NCI-H2107 (cell line): Measurements from ENCODE around the gene CCDC201.

ENCODE experiments used
- DNase-seq: peaks from one replicate; lab custom pipeline; 2025; lab: John Stamatoyannopoulos, UW

The CCDC201 gene, protein sequence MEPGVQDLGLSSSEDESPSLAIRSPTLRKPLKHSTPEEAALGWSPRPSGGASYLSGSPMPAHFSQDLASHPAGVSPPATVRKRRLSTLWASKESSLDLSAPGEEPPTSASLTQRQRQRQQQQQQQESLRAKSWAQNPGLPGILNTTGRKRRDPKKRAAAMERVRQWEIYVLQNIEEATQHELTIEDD

DNA sequence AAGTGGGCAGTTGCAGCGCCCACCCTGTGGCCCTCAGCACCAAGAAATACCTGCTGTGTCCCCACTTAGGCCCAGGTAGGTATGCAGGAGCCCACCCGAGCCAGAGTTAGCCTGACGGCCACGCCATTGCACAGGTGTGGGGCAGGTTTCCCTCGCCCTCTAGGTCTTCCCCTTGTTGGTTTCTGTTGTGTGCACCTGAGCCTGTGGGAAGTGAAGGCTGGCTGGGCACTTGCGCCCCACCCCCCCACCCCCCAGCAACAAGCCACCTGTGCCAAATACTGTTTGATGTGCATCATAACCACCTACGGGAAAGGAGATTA lies at the start of gene CCDC201:
TSS of gene CCDC201 (minus strand) at position 48 of the 320 bp plus-strand sequence. CDS start 75 bp downstream, outside the sequence.
- no peak for DNase-seq

DNA sequence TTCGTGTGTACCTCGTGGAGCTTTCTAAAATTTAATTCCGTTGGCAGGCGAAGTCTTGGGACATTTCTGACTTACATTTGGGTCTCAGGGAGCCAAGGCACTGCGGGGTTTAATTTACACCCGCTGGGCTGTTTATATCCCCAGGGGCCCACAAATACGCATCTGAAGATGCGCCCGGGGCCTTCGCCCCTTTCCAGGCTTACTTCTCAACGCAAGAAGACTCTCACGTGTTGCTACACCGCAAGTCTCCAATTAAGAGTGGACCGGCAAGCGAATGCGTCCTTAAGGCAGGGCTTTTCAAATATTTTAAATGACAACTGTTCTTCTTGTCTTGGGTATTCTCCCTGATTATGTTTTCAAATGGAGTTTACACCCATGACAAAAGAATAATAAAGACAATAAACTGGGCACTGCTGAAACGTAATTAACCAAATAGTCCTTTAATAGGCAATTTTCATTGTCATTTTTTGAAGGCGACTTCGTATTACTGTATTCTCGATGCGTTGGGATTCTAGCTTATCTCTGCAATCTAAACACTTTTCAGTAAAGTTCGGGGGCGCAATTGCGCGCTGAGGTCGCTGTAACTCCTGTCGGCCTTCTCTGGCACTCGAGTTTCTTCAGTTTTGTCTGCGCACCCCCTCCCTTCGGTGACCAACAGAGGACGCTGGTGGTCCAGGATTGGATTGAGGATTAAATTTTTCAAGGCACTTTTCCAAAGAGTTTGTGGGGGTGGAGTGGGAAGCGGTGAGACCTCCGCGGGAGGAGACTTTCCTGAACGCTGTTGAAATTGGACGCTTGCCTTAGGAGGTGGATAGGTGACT lies 49.0 kb upstream of the CCDC201 start:
- no peak for DNase-seq

DNA sequence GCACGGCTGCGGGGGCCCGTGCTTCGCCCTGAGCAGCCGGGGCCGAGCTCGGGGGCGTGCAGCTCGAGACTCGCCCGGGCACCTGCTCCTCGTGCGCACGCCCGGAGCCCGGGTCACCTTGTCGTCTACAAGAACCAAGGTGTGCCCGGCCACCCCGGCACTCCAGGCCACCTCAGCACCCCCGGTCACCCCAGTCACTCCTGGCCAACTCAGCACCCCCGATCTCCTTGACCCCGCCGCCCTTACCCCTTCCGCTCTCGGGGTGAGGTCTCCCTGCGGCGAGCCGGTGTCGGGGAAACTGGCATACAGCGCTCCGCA lies 48.5 kb upstream of the CCDC201 start:
- no peak for DNase-seq

DNA sequence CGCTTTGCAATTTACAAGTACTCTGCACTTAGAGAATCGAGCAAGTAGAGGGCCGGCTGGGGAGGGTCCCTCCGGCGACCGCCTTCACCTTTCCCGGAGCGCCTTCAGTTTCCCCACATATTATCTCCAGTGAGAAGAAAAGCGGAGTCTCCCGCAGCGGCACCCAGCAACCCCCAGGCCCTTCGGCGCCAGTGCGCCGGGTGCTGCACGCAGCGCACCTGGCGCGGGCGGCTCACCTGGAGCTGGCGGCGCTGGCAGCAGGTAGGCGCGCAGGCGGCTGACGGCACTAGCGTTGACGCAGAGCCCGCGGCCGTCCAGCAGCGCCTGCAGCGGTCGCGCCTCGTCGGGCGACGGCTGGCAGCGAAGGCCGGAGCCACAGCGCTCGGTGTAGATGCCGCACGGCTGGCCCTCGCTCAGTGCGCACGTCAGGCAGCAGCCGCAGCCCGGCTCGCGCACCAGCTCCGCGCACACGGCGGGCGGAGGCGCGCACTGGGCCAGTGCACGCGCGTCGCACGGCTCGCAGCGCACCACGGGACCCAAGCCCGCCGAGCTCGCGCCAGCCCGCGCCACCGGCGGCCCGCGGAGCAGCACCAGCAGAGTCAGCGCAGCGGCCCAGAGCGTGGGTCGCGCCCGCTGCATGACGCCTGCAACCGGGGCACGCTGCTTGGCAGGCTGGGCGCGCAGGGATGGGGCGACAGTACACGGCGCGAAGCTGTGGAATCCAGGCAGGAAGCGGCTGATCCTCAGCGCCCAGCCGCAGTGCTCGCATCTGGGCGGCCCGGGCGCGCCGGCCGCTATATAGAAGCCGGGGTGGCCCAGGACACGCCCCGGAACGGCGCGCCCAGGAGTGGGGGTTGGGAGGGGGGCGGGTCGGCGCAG lies 47.9 kb upstream of the CCDC201 start, which contains the start of gene IGFBP3:
TSS of gene IGFBP3 (minus strand) at position 771 of the 879 bp plus-strand sequence. CDS start at position 639, 132 bp downstream.
- no peak for DNase-seq

DNA sequence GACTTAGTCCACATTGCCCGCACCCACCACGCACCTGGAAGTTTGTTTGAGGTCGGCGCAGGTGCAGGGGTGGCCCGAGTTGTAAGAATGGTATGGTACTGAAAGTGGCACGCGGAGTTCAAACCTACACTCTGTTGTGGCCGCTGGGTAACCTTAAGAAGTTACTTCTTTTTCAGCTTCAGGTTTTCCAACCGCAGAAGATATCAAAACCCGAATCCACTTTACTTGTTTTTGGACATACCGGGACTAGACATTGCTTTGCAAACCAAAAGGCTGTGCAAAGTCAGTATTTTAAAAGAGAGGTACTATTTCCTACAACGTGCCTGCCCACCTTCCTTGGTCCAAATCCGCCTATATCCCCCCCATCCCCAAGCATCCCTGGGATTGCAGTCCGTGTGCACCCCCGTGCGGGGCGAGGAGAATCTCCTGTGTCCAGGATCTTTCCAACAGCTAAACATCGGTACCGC lies 47.1 kb upstream of the CCDC201 start:
- DNase-seq = no peak

DNA sequence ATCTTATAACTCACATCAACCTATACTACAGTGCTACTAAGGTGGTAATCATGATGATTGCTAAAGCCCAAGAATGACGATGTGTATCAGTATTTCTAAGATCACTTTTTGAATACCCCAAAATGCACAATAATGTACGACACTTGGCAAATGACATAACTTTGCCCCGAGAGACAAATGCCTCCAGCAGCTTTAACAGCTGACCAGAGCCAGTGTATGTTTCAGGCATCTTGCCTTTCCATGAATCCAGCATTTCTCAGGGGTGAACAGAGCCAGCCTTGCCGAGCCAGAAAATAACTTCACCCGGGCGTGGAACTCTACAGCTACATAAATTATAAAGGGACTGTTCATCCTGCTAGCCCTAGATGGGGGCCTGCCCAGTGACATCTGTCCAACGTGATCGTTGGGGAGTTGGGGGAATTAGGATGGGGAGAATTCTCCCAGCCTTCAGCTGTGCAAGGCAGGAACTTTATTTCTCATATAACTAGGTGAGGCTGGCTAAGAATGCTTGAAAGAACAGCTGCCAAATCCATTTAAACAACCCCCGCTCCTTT lies 46.4 kb upstream of the CCDC201 start:
- no peak for DNase-seq

DNA sequence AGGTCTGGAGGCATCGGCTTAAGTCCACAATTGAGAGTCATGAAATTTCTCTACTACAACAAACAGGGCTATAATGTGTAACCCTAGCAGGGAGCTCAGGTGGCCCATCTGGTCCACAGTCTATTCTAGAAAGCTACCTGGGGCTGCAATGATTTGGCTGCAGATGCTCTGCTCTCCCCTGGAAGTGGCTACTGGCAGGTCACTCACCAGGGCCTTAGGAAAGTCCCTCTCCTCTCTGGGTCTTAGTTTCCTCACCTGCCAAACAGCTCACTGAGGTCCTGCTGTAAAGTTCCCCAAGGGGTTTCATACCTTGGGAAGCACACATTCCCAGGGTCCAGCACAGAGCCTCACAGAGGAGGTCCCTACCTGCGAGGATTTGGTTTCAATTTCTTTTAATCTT lies 45.7 kb upstream of the CCDC201 start:
- DNase-seq = no peak

DNA sequence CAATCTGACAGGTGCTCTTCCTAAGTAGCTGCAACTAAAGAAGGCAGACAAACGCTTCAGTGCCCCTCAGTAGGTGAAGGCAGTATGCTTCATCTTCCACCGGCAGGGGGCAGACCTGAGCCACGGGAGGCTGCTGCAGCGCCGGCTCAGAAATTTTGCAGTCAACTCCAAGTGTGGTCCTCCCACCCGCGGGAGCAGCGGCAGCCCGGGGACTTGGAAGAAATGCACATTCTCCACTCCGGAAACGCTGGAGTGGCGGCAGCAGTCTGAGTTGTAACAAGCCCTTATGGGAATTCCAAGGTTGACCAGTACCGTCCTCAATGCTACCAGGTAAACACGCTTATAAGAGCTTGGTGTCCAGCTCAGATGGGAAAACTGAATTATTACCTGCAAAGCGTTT lies 44.8 kb upstream of the CCDC201 start:
- DNase-seq = peak; percentile 52

DNA sequence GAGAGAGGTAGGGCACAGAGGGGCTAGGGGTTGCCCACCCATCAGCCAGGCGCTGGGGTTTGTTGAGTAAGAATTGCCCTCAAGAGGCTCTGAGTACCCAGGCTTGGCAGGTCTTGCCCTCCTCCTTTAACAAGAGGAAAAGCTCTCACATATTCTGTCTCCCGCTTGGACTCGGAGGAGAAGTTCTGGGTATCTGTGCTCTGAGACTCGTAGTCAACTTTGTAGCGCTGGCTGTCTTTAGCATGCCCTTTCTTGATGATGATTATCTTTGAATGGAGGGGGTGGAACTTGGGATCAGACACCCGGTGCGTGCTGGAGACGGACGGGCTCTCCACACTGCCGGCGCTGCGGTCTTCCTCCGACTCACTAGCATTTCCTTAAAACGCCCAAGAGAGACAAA lies 44.2 kb upstream of the CCDC201 start:
- no peak for DNase-seq

DNA sequence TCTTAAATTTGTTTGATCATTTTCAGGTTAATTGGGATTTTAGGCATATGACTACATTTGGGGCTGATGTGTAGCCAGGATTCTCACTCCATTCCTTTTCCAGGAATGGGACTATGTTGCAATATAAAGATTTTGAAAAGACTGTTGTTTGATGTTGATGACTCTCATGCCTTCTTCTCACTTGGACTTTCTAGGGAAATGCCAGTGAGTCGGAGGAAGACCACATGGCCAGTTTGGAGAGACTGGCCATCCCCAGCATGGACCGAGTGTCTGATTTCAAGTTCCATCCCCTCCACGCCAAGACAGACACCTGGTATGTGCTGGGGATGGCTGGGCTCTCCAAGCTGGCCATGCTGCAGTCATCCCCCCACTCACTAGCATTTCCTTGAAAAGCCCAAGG lies 42.7 kb upstream of the CCDC201 start:
- DNase-seq = no peak

DNA sequence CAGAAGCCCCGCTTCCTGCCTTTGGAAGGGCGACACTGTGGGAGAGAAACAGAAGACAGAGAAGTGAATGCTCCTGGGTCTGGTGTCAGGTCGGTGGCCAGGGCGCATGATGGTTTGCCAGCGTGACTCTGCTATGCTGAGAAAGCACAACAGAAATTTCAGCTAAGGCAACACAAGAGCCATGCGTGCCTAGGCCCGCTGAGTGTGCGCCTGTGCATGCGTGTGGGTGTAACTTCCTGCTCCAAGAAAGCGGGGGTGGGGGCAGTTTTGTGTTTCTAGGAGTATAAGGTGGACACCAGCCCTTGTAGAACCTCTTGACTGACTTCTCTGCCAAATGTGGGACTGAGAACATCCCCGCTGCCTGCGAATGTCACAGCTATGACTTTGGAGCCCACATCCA lies 42.0 kb upstream of the CCDC201 start:
- no peak for DNase-seq

DNA sequence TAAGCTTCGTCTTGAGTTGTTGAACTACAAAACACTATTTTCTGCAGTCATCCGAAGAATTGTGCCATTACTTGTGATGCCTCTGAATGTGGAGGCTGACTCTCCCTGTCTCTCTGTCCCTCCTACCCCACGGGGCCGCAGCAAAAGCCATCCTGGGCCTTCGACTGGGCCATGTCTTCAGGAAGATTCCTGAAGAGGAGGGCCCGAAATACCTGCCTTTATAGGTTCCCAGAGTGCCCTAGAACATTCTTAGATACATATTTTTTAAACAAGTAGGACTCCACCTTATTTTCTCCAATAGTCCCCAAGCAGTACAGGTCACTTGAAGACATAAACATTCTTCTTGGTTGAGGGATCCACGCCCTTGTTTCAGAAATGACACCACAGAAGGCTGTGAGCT lies 40.1 kb upstream of the CCDC201 start:
- DNase-seq = no peak

DNA sequence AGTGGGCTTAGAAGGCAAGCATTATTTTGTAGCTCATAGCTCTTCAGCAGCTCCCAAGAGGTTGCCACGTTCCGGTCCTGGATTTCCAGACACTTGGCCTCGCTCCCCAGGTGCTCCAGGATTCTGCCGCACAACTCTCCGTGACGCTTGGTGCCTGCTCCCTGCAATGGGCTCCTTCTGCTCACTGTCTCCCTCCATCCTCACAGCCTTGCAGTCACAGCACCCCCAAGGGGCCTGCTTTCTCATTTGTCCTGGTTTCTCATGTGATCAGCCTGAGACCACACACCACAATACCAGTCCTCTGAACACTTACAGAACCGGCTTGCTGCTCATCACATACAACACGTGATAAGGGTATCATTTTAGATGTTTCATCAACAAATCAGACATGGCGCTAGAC lies 38.4 kb upstream of the CCDC201 start:
- DNase-seq = no peak

DNA sequence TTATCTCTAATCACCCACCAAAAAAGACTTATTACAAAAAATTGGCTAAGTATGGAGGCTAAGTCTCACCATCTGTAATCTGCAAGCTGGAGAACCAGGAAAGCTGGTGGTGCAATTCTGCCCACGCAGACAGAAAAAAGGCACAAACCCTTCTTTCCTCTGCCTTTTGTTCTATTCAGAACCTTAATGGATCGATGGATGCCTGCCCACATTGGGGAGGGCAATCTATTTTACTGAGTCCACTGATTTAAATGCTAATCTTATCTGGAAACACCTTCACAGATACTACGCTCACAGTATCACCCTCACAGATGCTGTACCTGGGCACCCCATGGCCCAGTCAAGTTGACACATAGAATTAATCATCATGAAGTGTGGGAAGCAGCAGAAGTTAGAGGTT lies 38.0 kb upstream of the CCDC201 start:
- no peak for DNase-seq

DNA sequence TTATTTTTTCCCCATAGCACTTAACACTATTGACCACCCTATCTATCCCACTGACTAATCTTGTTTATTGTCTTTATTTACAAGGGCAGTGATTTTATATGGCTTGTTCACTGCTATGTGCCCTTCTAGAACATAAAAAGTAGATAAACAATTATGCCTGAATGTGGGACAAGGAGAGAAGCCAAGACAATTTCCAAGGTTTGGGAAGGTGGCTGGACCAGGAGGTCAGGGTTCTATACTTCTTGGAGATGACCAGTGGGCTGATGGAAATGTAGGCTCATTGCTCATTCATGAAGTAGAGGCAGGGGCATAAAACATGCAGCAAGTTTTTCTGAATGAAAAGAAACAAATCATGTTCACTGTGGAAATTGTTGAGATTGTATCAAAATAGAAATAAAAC lies 36.7 kb upstream of the CCDC201 start:
- DNase-seq = no peak

DNA sequence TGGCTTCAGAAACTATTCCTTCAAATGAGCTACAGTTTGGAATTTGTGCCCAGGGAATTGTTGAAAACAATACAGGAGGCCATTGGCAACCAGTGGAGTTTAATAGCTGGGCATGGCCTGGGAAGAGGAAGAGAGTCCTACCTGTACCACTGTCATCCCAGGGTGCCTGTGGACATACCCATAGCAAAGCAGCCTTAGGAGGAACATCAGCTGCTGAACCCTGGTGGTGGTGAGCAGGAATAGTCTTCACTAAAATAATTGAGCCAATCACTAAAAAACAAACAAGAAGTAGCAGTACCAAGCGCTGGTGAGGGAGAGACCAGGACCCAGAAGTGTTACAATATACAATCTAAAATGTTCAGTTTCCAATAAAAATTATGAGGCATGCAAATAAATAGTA lies 29.9 kb upstream of the CCDC201 start:
- no peak for DNase-seq

DNA sequence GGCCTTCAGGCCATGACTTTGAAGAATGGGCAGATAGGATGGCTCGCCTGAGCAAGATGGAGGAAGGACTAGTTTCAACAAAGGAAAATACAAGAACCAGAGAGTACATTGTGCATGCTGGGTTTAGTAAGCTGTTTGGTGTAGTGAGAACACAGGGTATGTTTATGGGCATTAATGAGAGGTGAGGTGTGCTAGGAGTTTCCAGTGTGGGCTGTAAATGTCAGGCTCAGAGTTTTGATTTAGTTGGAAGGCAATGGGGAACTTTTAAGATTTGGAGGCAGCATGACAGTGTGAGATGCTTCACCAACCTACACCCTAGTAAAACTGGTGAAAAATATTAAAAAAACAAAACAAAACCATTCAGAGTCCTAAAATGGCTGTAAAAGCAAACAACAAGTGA lies 28.7 kb upstream of the CCDC201 start:
- no peak for DNase-seq

DNA sequence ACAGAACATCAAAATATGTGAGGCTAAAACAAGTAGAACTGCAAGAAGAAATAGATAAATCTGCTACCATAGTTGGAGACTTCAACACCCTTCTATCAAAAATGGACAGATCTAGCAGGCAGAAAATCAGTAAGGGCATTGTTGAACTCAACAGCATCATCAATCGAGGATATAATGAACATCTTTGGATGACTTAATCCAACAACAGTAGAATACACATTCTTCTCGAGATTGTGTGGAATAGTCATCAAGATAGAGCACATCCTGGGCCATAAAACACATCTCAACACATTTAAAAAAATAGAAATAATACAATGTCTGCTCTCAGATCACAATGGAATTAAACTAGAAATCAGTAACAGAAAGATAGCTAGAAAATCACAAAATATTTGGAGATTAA lies 25.3 kb upstream of the CCDC201 start:
- no peak for DNase-seq

DNA sequence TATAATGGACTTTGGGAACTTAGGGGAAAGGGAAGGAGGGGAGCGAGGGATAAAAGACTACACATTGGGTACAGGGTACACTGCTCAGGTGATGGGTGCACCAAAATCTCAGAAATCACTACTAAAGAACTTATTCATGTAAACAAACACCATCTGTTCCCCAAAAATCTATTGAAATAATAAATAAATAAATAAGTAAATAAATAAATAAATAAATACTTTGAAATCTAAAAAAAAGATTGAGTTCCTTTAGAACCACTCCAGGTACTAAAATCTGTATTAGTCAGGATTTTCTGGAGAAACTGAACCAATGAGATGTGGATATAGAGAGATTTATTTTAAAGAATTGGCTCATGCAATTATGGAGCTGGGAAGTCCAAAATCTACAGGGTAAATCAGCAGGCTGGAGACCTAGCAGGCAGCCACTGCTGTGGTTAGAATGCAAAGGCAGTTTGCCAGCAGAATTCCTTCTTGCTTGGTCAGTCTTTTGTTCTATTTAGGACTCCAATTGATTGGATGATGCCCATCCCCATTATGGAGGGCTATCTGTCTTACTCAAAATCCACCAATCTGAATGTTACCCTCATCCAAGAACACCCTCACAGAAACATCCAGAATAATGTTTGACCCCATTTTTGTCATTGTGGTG lies 24.3 kb upstream of the CCDC201 start:
- DNase-seq = no peak

DNA sequence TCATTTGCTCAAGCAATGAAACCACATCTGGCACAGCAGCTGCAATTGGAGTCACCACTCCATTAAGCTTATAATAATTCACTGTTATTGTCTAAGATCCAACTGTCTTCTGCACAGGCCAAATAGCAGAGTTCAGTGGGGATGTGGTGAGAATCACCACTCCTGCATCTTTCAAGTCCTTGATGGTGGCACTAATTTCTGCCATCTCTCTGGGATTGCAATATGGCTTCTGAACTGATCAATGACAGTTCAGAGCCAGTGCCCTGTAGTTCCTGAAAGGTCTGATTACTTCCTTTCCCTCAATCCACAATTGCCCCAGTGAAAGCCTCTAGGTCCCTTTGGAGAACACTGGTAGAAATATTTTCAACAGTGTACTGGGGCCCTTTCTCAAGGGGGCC lies 21.8 kb upstream of the CCDC201 start:
- DNase-seq = no peak

DNA sequence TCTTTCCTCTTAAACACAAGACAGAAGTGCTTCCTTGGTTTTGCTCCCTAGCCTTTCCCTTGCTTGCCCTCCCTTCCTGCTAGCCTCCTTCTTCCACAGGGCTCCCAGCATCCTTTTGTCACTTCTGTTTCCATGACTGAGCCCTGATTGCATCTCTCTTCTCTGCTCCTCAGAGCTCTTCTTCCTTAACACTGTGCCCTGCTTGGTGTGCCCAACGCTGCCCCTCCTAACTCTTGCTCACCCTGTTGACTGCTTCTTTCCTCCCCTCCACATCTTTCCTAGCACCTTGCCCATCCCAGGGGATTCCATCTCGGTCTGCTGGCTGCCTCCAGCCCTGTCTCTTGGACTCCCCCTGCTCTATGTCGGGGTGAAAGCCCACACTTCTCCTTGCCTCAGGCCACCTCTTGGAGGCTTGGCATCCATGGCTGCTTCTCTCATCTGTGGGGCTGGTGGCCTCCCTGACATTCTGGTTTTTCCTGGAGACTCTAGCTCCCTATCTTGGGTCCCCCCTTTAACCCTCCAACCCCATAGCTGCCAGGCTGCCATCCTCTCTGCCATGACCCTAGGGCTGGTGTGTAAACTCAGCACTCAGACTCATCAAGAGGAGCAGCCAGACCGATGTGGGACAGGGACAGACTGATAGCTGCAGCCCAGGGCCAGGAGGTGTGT lies 21.2 kb upstream of the CCDC201 start:
- DNase-seq = no peak
